ENCODE results near the gene GEMIN5. TPM values are rescaled to one million over a fixed set of nuclear protein-coding genes. Genes with fewer than 3 reads are reported as not detected.

GEMIN5 gene
- polyA plus RNA-seq, 6 donors from 2014 or later = 3.5 to 16.3 (median 10.7) TPM

- Mint-ChIP-seq H3K4me3 (peak overlapping the region in 3 of 8 donors; percentile 71 to 93 (median 72)), H3K27ac (peak overlapping the region in 2 of 6 donors; percentile 37 to 97), H3K4me1 (peaks cover 45 to 66% (median 63%) of the 10 kb centered on the region in 3 donors), H3K36me3 (peaks cover 8 to 18% of the 10 kb centered on the region in 2 donors), H3K27me3 (no peaks in the 10 kb centered on the region), H3K9me3 (no peaks in the 10 kb centered on the region)
- ATAC-seq (ENCODE audit: low read depth in 2 of 2) (no peak), DNase-seq (no peak)
Observed at GRCh38 chr5:154863291-154864080, 74.5 kb downstream of the GEMIN5 start.

- Mint-ChIP-seq H3K27me3 (no peaks in the 10 kb centered on the region), H3K4me1 (peaks cover 48 to 63% (median 63%) of the 10 kb centered on the region in 3 donors)
- ATAC-seq (ENCODE audit: low read depth in 2 of 2) = no peak
Observed at GRCh38 chr5:154862766-154863165, 75.2 kb downstream of the GEMIN5 start.

GRCh38 chr5:154861946-154862345 lies 76.1 kb downstream of the GEMIN5 start:
- peak overlapping the region; percentile 37 to 94 (median 66) for H3K4me3 Mint-ChIP-seq
- DNase-seq (no peak), ATAC-seq (ENCODE audit: low read depth in 2 of 2) (no peak)
- peaks cover 53 to 66% (median 65%) of the 10 kb centered on the region in 3 donors for H3K4me1 Mint-ChIP-seq
- no peaks in the 10 kb centered on the region for H3K27me3 Mint-ChIP-seq
- H3K36me3 Mint-ChIP-seq = peaks cover 8 to 18% of the 10 kb centered on the region in 2 donors
- H3K27ac Mint-ChIP-seq = peak overlapping the region in 4 of 6 donors; percentile 87 to 97 (median 93)
- no peaks in the 10 kb centered on the region for H3K9me3 Mint-ChIP-seq

More at GRCh38 chr5:154862766-154863165, 75.2 kb downstream of the GEMIN5 start:
- DNase-seq = no peak
- Mint-ChIP-seq H3K4me3 (peak overlapping the region; percentile 4 to 93 (median 64)), H3K9me3 (no peaks in the 10 kb centered on the region), H3K36me3 (peaks cover 8 to 18% of the 10 kb centered on the region in 2 donors), H3K27ac (peak overlapping the region in 4 of 6 donors; percentile 39 to 97 (median 73))

- DNase-seq (peak; percentile 8), ATAC-seq (ENCODE audit: low read depth in 2 of 2) (no peak)
- peak overlapping the region; percentile 29 to 99 (median 58) for H3K27ac Mint-ChIP-seq
- no peaks in the 10 kb centered on the region for H3K9me3 Mint-ChIP-seq
- peaks cover 8 to 14% of the 10 kb centered on the region in 2 donors for H3K36me3 Mint-ChIP-seq
- peak overlapping the region; percentile 93 to 99 (median 98) for H3K4me3 Mint-ChIP-seq
- peaks cover 55 to 67% (median 66%) of the 10 kb centered on the region in 3 donors for H3K4me1 Mint-ChIP-seq
- H3K27me3 Mint-ChIP-seq = no peaks in the 10 kb centered on the region
Observed at GRCh38 chr5:154860765-154861164, 77.2 kb downstream of the GEMIN5 start.

GRCh38 chr5:154860123-154860522 lies 77.9 kb downstream of the GEMIN5 start:
- Mint-ChIP-seq H3K27ac (peak overlapping the region; percentile 53 to 100 (median 99)), H3K36me3 (peaks cover 7 to 8% of the 10 kb centered on the region in 2 donors), H3K4me3 (peak overlapping the region; percentile 93 to 99 (median 98)), H3K4me1 (peaks cover 51 to 62% (median 61%) of the 10 kb centered on the region in 3 donors), H3K9me3 (no peaks in the 10 kb centered on the region), H3K27me3 (no peaks in the 10 kb centered on the region)
- DNase-seq (no peak), ATAC-seq (ENCODE audit: low read depth in 2 of 2) (no peak)

GRCh38 chr5:154858972-154859871 lies 78.8 kb downstream of the GEMIN5 start:
- ATAC-seq (ENCODE audit: low read depth in 2 of 2) = peak; percentile 22 to 27
- Mint-ChIP-seq H3K27me3 (no peaks in the 10 kb centered on the region), H3K4me1 (peaks cover 47 to 55% (median 55%) of the 10 kb centered on the region in 3 donors), H3K4me3 (peak overlapping the region; percentile 93 to 99 (median 98)), H3K36me3 (peaks cover 6 to 8% of the 10 kb centered on the region in 2 donors), H3K9me3 (no peaks in the 10 kb centered on the region), H3K27ac (peak overlapping the region; percentile 97 to 100 (median 99))
- peak; percentile 57 for DNase-seq

GRCh38 chr5:154858297-154858971 lies 79.6 kb downstream of the GEMIN5 start, which contains the start of gene CNOT8:
Gene CNOT8 (plus strand): TSS chr5:154858627. CDS start chr5:154863279, 4,652 bp downstream.
- ATAC-seq (ENCODE audit: low read depth in 2 of 2) (peak; percentile 68 to 72), DNase-seq (peak; percentile 99)
- peak within 1 kb of the TSS; percentile 97 to 100 (median 99) for H3K27ac Mint-ChIP-seq
- peaks cover 6 to 8% of the 10 kb centered on the region in 2 donors for H3K36me3 Mint-ChIP-seq
- peak within 1 kb of the TSS; percentile 93 to 99 (median 98) for H3K4me3 Mint-ChIP-seq
- H3K9me3 Mint-ChIP-seq = no peaks in the 10 kb centered on the region
- H3K27me3 Mint-ChIP-seq = no peaks in the 10 kb centered on the region
- peaks cover 47 to 50% (median 48%) of the 10 kb centered on the region in 3 donors for H3K4me1 Mint-ChIP-seq

- Mint-ChIP-seq H3K36me3 (peaks cover 2 to 3% of the 10 kb centered on the region in 2 donors), H3K4me1 (peaks cover 40 to 43% (median 41%) of the 10 kb centered on the region in 3 donors), H3K9me3 (no peaks in the 10 kb centered on the region), H3K27me3 (no peaks in the 10 kb centered on the region), H3K27ac (peak overlapping the region; percentile 97 to 100 (median 99)), H3K4me3 (peak overlapping the region; percentile 93 to 99 (median 98))
- DNase-seq = peak; percentile 89
- peak; percentile 63 for ATAC-seq (ENCODE audit: low read depth in 2 of 2)
Observed at GRCh38 chr5:154857530-154858296, 80.3 kb downstream of the GEMIN5 start.

- H3K9me3 Mint-ChIP-seq = no peaks in the 10 kb centered on the region
- H3K4me1 Mint-ChIP-seq = peaks cover 0 to 10% (median 5%) of the 10 kb centered on the region in 3 donors
- H3K4me3 Mint-ChIP-seq = peak overlapping the region in 1 of 8 donors; percentile 27
- H3K27me3 Mint-ChIP-seq = no peaks in the 10 kb centered on the region
- no peak overlapping the region for H3K27ac Mint-ChIP-seq
- no peak for ATAC-seq (ENCODE audit: low read depth in 2 of 2)
- DNase-seq = no peak
- H3K36me3 Mint-ChIP-seq = no peaks in the 10 kb centered on the region
Observed at GRCh38 chr5:154851351-154851750, 86.7 kb downstream of the GEMIN5 start.

GRCh38 chr5:154850255-154851062 lies 87.6 kb downstream of the GEMIN5 start, which contains the start of gene FAXDC2:
Gene FAXDC2 (minus strand): TSS chr5:154850603. CDS start chr5:154838178, 12,425 bp downstream.
- Mint-ChIP-seq H3K4me3 (peak within 1 kb of the TSS in 1 of 8 donors; percentile 27), H3K27ac (peak within 1 kb of the TSS in 1 of 6 donors; percentile 44)

GRCh38 chr5:154849791-154850201 lies 88.2 kb downstream of the GEMIN5 start:
- Mint-ChIP-seq H3K4me3 (no peak overlapping the region), H3K27ac (no peak overlapping the region), H3K36me3 (no peaks in the 10 kb centered on the region)

More at GRCh38 chr5:154850255-154851062, 87.6 kb downstream of the GEMIN5 start, which contains the start of gene FAXDC2:
- Mint-ChIP-seq H3K27me3 (no peaks in the 10 kb centered on the region), H3K4me1 (peaks cover 0 to 10% (median 5%) of the 10 kb centered on the region in 3 donors), H3K9me3 (no peaks in the 10 kb centered on the region), H3K36me3 (no peaks in the 10 kb centered on the region)
- ATAC-seq (ENCODE audit: low read depth in 2 of 2) = no peak
- no peak for DNase-seq

More at GRCh38 chr5:154849791-154850201, 88.2 kb downstream of the GEMIN5 start:
- ATAC-seq (ENCODE audit: low read depth in 2 of 2) (no peak), DNase-seq (no peak)
- peaks cover 0 to 10% (median 5%) of the 10 kb centered on the region in 3 donors for H3K4me1 Mint-ChIP-seq
- H3K27me3 Mint-ChIP-seq = no peaks in the 10 kb centered on the region
- H3K9me3 Mint-ChIP-seq = no peaks in the 10 kb centered on the region
